ENCODE data around the gene CNTNAP5. TPM values are rescaled to one million over a fixed set of nuclear protein-coding genes. Genes with fewer than 3 reads are reported as not detected.

CNTNAP5 gene
- total and polyA plus RNA-seq, 2 of the 4 experiments (the other 2 are of a cell fraction) = not detected

GRCh38 chr2:124514236-124514635 lies 489.1 kb downstream of the CNTNAP5 start:
- Histone ChIP-seq H3K9me3 (ENCODE audit: control insufficient read depth, insufficient read depth, low read length) (peaks cover 3% of the 10 kb centered on the region; the same call in 1 of the 2 replicates), H3K9ac (ENCODE audit: low read depth, low read length) (no peak overlapping the region), H2BK15ac (ENCODE audit: low read depth, low read length) (no peak overlapping the region), H3K4me1 (ENCODE audit: control insufficient read depth, insufficient read depth, low read length) (no peaks in the 10 kb centered on the region), H2BK20ac (ENCODE audit: low read depth, low read length) (no peak overlapping the region), H2AFZ (replicated peaks; ENCODE audit: low read length, poor library complexity) (no peak overlapping the region), H2BK5ac (ENCODE audit: low read depth, low read length, poor library complexity, severe bottlenecking) (no peak overlapping the region), H3K56ac (ENCODE audit: extremely low read depth, insufficient read depth, low read length) (no peak overlapping the region), H3K4ac (ENCODE audit: low read depth, low read length) (no peak overlapping the region), H3K27ac (ENCODE audit: insufficient read depth, low read length) (no peak overlapping the region), H3K9me1 (ENCODE audit: insufficient read depth, low read length) (no peaks in the 10 kb centered on the region), H3K4me2 (ENCODE audit: low read depth, low read length) (no peak overlapping the region), H4K20me1 (ENCODE audit: insufficient read depth, low read length) (no peaks in the 10 kb centered on the region), H3K14ac (replicated peaks; ENCODE audit: low read depth, low read length) (no peak overlapping the region), H3K79me1 (ENCODE audit: low read depth in 1 of 2, low read length in 2 of 2) (no peaks in the 10 kb centered on the region), H3K4me3 (ENCODE audit: insufficient read depth, low read depth, low read length) (no peak overlapping the region), H3K23ac (ENCODE audit: low read depth, low read length) (no peak overlapping the region), H3K27me3 (ENCODE audit: control insufficient read depth, insufficient read depth, low read length) (no peaks in the 10 kb centered on the region), H3K36me3 (ENCODE audit: control insufficient read depth, insufficient read depth, low read length) (no peaks in the 10 kb centered on the region), H2BK120ac (ENCODE audit: low read depth, low read length) (no peak overlapping the region), H2AK5ac (ENCODE audit: low read depth, low read length) (no peak overlapping the region), H3K18ac (ENCODE audit: low read depth, low read length) (no peak overlapping the region), H4K91ac (ENCODE audit: insufficient read depth, low read depth, low read length) (no peak overlapping the region), H4K5ac (ENCODE audit: low read depth, low read length) (no peak overlapping the region), H2AK9ac (replicated peaks; ENCODE audit: low read depth, low read length, poor library complexity) (no peak overlapping the region), H4K8ac (ENCODE audit: low read depth in 2 of 2, low read length in 2 of 2) (no peak overlapping the region)
- no peak for DNase-seq
- in situ Hi-C loops (cut with MboI; ENCODE audit: low sequenced_read_pairs) (no loop called here), dilution Hi-C loops (cut with HindIII; ENCODE audit: low sequenced_read_pairs, unreplicated experiment) (no loop called here), intact Hi-C loops (cut with micrococcal nuclease) (no loop called here)
- ATAC-seq (ENCODE audit: low read depth) = no peak
- ChIA-PET CTCF (no interaction called here), POLR2A (ENCODE audit: unreplicated experiment) (no interaction called here)
- BruUV-seq (replicated peaks) = no TSS peak
- no peak for TF ChIP-seq RCOR1 (IDR thresholded peaks at IDR 0.05; ENCODE audit: insufficient replicate concordance, low read length)
- no peak for TF ChIP-seq RFX5 (IDR thresholded peaks at IDR 0.05; ENCODE audit: low read depth, low read length)
- TF ChIP-seq USF2 (IDR thresholded peaks at IDR 0.05; ENCODE audit: low read depth, low read length) = no peak
- no peak for TF ChIP-seq ELK1 (IDR thresholded peaks at IDR 0.05; ENCODE audit: borderline replicate concordance, low read depth, low read length)
- no peak for TF ChIP-seq MXI1 (IDR thresholded peaks at IDR 0.05; ENCODE audit: borderline replicate concordance, low read depth, low read length)
- TF ChIP-seq CTCF (conservative IDR thresholded peaks at IDR 0.05; ENCODE audit: low read depth, low read length) = no peak
- TF ChIP-seq MAFK (IDR thresholded peaks at IDR 0.05; ENCODE audit: low read depth, low read length) = no peak
- no peak for TF ChIP-seq POLR2A (IDR thresholded peaks at IDR 0.05; ENCODE audit: low read depth, low read length)
- TF ChIP-seq FOS (IDR thresholded peaks at IDR 0.05; ENCODE audit: low read depth, low read length) = no peak
- no CpG with 5 or more reads among the region's 1 CpG for WGBS, 2 experiments (ENCODE audit: extremely low coverage in 2 of 2, insufficient read length in 1 of 2)

All from IMR-90 (cell line).